VCaP (cell line): ENCODE data around the gene CPOX.
"Not testable (repeated sequence)": the region's sequence is repeated elsewhere in the genome, so short reads cannot be mapped to it uniquely, and the experiment has no call there.

Source experiments
- H3K27ac ChIP-seq: fragments of 450-650 bp; 2 replicates; pipeline ENCODE4 v1.5.1; 2017
- CTCF ChIP-seq: fragments of 450-650 bp; conservative IDR thresholded peaks from 2 replicates; pipeline ENCODE4 v1.5.1; 2017; ENCODE audit warnings: mild to moderate bottlenecking, moderate library complexity

Gene CPOX

GRCh38 chr3:98593046-98593936 lies at the start of gene CPOX:
Gene CPOX, minus strand, starts transcription at chr3:98593611. Its CDS starts 107 bp downstream, at chr3:98593504.
- H3K27ac ChIP-seq = peak within 1 kb of the TSS; percentile 78
- TF ChIP-seq CTCF = no peak

GRCh38 chr3:98642769-98643168 lies 49.4 kb upstream of the CPOX start:
- H3K27ac ChIP-seq = not testable (repeated sequence)

- not testable (repeated sequence) for H3K27ac ChIP-seq
Measured at GRCh38 chr3:98641756-98642155, 48.3 kb upstream of the CPOX start.

GRCh38 chr3:98638515-98638914 lies 45.1 kb upstream of the CPOX start:
- H3K27ac ChIP-seq = not testable (repeated sequence)

GRCh38 chr3:98630416-98630815 lies 37.0 kb upstream of the CPOX start:
- no peak for TF ChIP-seq CTCF
- H3K27ac ChIP-seq = no peak overlapping the region

GRCh38 chr3:98628317-98628716 lies 34.9 kb upstream of the CPOX start:
- TF ChIP-seq CTCF = no peak
- no peak overlapping the region for H3K27ac ChIP-seq

- no peak for TF ChIP-seq CTCF
- H3K27ac ChIP-seq = no peak overlapping the region
Measured at GRCh38 chr3:98626151-98626550, 32.7 kb upstream of the CPOX start.

GRCh38 chr3:98623572-98624280 lies 30.3 kb upstream of the CPOX start:
- no peak overlapping the region for H3K27ac ChIP-seq
- no peak for TF ChIP-seq CTCF

- no peak for TF ChIP-seq CTCF
- no peak overlapping the region for H3K27ac ChIP-seq
Measured at GRCh38 chr3:98617841-98618240, 24.4 kb upstream of the CPOX start.
